HEK293 (cell line): ENCODE data around the gene CDKN2AIP.

ENCODE experiments used
- ZNF423 ChIP-seq: fragments of 450-650 bp; formaldehyde crosslinking; IDR thresholded peaks from 2 replicates; pipeline ENCODE4 v1.5.1; 2016; ENCODE audit warnings: missing biosample characterization, missing genetic modification characterization
- TF ChIP-seq, protein P1 (sequence below): fragments of 450-650 bp; formaldehyde crosslinking; IDR thresholded peaks from 2 replicates; pipeline ENCODE4 v1.5.1; 2016; ENCODE audit warnings: missing biosample characterization, missing genetic modification characterization

DNA sequence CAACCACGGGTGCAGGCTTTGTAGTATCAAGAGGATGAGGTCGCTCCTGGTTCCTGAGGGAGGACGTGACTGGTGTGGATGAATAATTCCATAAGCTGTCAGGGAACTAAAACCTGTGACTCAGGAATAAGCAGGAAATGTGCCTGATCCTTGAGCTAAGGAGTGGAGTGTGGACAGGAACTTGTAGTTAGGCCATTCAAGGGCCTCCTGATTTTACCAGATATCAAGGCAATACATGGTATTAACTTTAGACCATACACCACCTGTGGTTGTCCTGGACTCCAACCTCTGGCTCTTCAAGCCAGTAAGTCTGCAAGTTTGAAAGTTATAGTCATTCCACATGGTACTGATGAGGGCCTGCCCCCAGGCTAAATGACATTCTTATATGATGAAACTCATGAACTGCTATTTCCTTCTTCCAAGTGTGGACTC is 48.4 kb downstream of the CDKN2AIP start:
- TF ChIP-seq ZNF423 (tag by site-specific recombination) = no peak
- TF ChIP-seq, protein P1, sequence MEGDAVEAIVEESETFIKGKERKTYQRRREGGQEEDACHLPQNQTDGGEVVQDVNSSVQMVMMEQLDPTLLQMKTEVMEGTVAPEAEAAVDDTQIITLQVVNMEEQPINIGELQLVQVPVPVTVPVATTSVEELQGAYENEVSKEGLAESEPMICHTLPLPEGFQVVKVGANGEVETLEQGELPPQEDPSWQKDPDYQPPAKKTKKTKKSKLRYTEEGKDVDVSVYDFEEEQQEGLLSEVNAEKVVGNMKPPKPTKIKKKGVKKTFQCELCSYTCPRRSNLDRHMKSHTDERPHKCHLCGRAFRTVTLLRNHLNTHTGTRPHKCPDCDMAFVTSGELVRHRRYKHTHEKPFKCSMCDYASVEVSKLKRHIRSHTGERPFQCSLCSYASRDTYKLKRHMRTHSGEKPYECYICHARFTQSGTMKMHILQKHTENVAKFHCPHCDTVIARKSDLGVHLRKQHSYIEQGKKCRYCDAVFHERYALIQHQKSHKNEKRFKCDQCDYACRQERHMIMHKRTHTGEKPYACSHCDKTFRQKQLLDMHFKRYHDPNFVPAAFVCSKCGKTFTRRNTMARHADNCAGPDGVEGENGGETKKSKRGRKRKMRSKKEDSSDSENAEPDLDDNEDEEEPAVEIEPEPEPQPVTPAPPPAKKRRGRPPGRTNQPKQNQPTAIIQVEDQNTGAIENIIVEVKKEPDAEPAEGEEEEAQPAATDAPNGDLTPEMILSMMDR (tag by site-specific recombination) = no peak
